Stimulated activated naive B cell treated with anti-CD40 and anti-IgM and Interleukin-4, amounts not matched to agents 10 μg/mL and 1 μg/mL and 100 μg/mL, for 72 hours (primary cell): ENCODE data around the gene NOP9.

Experiments used
- ATAC-seq, 2 donors: fragments of 150-1000 bp; cut with Tn5 transposase; replicated peaks; 2 replicates each; pipeline ENCODE4 v1.10.0; 2021; ENCODE audit warnings: moderate library complexity in 1 of 2
- DNase-seq: peaks from one replicate; pipeline ENCODE4 v3.0.0; 2021
- H3K27ac Mint-ChIP-seq: one replicate; pipeline ENCODE4 v1.8.0; 2022; ENCODE audit warnings: mild to moderate bottlenecking, mixed read lengths
- H3K27me3 Mint-ChIP-seq, 2 donors: one replicate each; pipeline ENCODE4 v1.8.0; 2022; ENCODE audit warnings: mixed read lengths in 2 of 2
- H3K36me3 Mint-ChIP-seq, 2 donors: one replicate each; pipeline ENCODE4 v1.8.0; 2022; ENCODE audit warnings: mixed read lengths in 2 of 2, mild to moderate bottlenecking in 1 of 2
- H3K4me1 Mint-ChIP-seq, 2 donors: one replicate each; pipeline ENCODE4 v1.8.0; 2022; ENCODE audit warnings: mixed read lengths in 2 of 2, mild to moderate bottlenecking in 1 of 2
- H3K4me3 Mint-ChIP-seq, 2 donors: one replicate each; pipeline ENCODE4 v1.8.0; 2022; ENCODE audit warnings: mild to moderate bottlenecking in 2 of 2, mixed read lengths in 2 of 2, moderate library complexity in 1 of 2
- H3K9me3 Mint-ChIP-seq, 2 donors: one replicate each; pipeline ENCODE4 v1.8.0; 2022; ENCODE audit warnings: mixed read lengths in 2 of 2, mild to moderate bottlenecking in 1 of 2

Gene NOP9

DNA sequence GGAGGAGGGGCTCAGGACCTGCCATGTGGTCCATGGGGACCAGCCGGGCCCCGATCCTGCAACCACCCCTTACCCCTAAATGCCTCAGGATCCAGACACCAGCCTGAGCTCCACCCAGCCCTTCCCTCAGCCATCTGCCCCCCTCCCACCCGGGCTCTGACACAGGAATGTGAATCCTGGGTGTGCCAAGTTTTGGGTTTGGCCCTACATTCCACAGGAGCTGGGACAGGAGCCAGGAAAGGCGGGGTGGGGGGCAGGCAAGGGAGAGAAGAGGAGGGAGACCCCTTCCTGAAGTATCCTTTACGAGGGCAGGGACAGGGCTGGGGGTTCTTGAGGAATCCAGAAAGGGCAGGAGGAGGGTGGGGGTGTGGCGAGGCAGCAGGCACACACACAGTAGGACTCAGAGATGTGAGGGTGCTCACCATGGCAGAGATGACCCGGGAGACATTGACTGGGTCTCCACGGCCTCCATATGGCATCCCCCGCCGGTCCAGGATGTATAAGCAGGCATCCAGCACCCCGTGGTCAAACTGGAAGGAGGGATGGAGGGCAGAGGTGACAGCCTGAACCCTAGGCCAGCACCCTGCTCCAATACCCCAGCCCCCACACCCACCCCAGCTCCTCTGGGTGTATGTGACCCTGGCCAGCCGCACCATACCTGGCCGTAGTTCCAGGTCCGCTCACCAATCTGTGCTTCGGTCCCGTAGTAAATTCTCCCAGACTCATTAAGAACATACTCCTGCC is 40.2 kb upstream of the NOP9 start:
- Mint-ChIP-seq H3K4me1 (no peaks in the 10 kb centered on the region), H3K27ac (no peak overlapping the region), H3K36me3 (peaks cover 27 to 44% of the 10 kb centered on the region in 2 donors), H3K27me3 (no peaks in the 10 kb centered on the region), H3K9me3 (no peaks in the 10 kb centered on the region), H3K4me3 (no peak overlapping the region)
- DNase-seq (no peak), ATAC-seq (no peak)

GRCh38 chr14:24260026-24260779 is 39.4 kb upstream of the NOP9 start:
- no peak for DNase-seq
- ATAC-seq, result no peak
- Mint-ChIP-seq H3K36me3 (peaks cover 22 to 36% of the 10 kb centered on the region in 2 donors), H3K4me3 (no peak overlapping the region), H3K27me3 (no peaks in the 10 kb centered on the region), H3K9me3 (no peaks in the 10 kb centered on the region), H3K27ac (no peak overlapping the region), H3K4me1 (no peaks in the 10 kb centered on the region)

- H3K4me1 Mint-ChIP-seq, result no peaks in the 10 kb centered on the region
- ATAC-seq, result no peak
- DNase-seq, result no peak
- no peak overlapping the region for H3K27ac Mint-ChIP-seq
- H3K4me3 Mint-ChIP-seq, result no peak overlapping the region
- no peaks in the 10 kb centered on the region for H3K9me3 Mint-ChIP-seq
- H3K27me3 Mint-ChIP-seq, result no peaks in the 10 kb centered on the region
- peaks cover 21 to 30% of the 10 kb centered on the region in 2 donors for H3K36me3 Mint-ChIP-seq
These were observed 38.9 kb upstream of the NOP9 start for GRCh38 chr14:24260780-24261157.

- H3K27me3 Mint-ChIP-seq, result no peaks in the 10 kb centered on the region
- H3K36me3 Mint-ChIP-seq, result peaks cover 25 to 33% of the 10 kb centered on the region in 2 donors
- H3K27ac Mint-ChIP-seq, result no peak overlapping the region
- DNase-seq, result no peak
- no peaks in the 10 kb centered on the region for H3K9me3 Mint-ChIP-seq
- H3K4me1 Mint-ChIP-seq, result no peaks in the 10 kb centered on the region
- ATAC-seq, result no peak
- H3K4me3 Mint-ChIP-seq, result no peak overlapping the region
These were observed 38.2 kb upstream of the NOP9 start for GRCh38 chr14:24261256-24261968.

DNA sequence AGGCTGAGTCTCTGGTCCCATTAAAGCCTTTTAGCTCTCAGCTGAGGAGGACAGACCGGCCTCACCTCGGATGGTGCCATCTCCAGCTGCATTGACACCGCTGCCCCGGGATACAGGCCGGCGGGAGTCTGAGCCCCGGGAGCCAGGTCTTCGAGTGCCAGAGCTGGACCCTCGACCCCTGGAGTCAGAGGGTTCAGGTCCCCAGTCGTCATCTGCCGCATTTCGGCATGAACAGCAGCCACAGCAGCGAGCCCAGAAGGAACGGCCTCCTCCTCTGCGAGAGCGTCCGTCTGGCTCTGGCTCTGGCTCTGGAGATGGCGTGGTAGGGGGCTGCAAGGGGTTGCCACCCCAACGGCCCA is 37.7 kb upstream of the NOP9 start:
- Mint-ChIP-seq H3K27ac (no peak overlapping the region), H3K4me3 (no peak overlapping the region), H3K9me3 (no peaks in the 10 kb centered on the region), H3K4me1 (peaks cover 0 to 1% of the 10 kb centered on the region in 2 donors), H3K27me3 (no peaks in the 10 kb centered on the region), H3K36me3 (peaks cover 30 to 36% of the 10 kb centered on the region in 2 donors)
- DNase-seq (no peak), ATAC-seq (no peak)

DNA sequence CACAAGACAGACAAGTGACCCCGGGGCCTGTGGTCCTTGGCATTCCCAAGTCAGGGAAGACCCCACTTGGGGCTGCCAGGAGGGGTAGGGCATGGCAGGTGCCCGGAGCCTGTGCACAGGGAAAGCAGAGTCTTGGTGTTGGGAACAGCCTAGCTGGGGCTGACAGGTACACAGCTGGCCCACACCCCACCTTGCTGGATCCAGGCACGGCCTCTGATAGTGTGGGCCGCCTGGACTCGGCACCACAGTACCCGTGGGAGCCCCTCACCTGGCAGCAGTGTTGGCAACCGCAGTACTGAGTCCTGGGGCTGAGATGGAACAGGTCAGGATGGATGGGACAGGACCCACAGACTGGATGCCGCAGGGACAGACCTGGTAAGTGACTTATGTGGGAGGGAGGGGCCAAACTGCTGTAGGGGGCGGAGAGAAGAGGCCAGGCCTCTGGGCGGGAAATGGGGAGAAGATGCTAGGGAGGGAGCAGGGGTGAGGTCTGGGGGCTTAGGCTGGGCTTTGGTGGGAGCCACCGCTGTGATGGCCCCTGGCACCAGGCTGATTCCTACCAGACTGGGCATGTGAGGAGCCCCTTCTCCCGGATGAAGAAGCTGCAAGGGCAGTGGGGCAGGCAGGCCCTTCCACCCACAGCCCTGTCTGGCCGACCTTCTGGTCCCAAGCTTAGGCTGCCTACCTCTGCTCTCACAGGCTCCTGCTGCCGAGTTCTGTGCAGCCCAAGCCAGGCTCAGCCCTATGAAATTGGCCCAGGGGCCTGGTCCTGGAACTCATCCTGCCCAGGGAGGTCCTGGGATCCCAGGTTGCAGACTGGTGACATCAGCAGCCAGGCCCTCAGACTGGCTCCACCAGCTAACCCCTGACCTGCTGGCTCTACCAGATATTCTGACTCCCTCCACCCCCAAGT is 36.6 kb upstream of the NOP9 start, which contains the start of gene TGM1:
TGM1 (minus strand) TSS at position 357 of the 913 bp plus-strand sequence. CDS start 825 bp downstream, outside the sequence.
- Mint-ChIP-seq H3K27me3 (no peaks in the 10 kb centered on the region), H3K4me1 (peaks cover 0 to 4% of the 10 kb centered on the region in 2 donors), H3K27ac (no peak within 1 kb of the TSS), H3K4me3 (no peak within 1 kb of the TSS), H3K36me3 (peaks cover 35 to 39% of the 10 kb centered on the region in 2 donors), H3K9me3 (no peaks in the 10 kb centered on the region)
- DNase-seq (no peak), ATAC-seq (no peak)

DNA sequence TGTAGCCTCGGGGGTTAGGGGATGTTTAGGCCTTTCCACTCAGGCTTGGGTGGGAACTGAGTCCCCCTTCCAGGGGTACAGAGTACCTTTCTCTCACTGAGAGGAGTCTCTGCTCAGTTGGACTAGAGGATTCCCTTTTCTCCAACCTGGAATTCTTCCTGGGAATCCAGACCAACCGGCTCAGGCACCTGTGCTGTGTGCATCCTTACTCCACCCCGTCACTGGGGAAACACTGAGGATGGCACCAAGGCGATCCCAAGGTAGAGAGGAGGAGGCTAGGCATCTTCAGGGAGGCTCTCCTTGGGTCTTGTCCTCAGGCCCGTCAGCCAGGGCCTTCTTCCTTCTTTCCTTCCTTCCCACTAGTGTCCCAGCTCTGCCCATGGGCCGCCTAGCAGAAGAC is 35.8 kb upstream of the NOP9 start:
- H3K27ac Mint-ChIP-seq, result no peak overlapping the region
- ATAC-seq (no peak), DNase-seq (no peak)
- no peaks in the 10 kb centered on the region for H3K9me3 Mint-ChIP-seq
- peaks cover 35 to 46% of the 10 kb centered on the region in 2 donors for H3K36me3 Mint-ChIP-seq
- H3K27me3 Mint-ChIP-seq, result no peaks in the 10 kb centered on the region
- peaks cover 0 to 4% of the 10 kb centered on the region in 2 donors for H3K4me1 Mint-ChIP-seq
- H3K4me3 Mint-ChIP-seq, result no peak overlapping the region

GRCh38 chr14:24264298-24264697 is 35.4 kb upstream of the NOP9 start:
- Mint-ChIP-seq H3K27me3 (no peaks in the 10 kb centered on the region), H3K27ac (no peak overlapping the region), H3K4me1 (peaks cover 0 to 4% of the 10 kb centered on the region in 2 donors), H3K36me3 (peaks cover 35 to 50% of the 10 kb centered on the region in 2 donors), H3K9me3 (no peaks in the 10 kb centered on the region), H3K4me3 (no peak overlapping the region)
- ATAC-seq, result no peak
- DNase-seq, result no peak

DNA sequence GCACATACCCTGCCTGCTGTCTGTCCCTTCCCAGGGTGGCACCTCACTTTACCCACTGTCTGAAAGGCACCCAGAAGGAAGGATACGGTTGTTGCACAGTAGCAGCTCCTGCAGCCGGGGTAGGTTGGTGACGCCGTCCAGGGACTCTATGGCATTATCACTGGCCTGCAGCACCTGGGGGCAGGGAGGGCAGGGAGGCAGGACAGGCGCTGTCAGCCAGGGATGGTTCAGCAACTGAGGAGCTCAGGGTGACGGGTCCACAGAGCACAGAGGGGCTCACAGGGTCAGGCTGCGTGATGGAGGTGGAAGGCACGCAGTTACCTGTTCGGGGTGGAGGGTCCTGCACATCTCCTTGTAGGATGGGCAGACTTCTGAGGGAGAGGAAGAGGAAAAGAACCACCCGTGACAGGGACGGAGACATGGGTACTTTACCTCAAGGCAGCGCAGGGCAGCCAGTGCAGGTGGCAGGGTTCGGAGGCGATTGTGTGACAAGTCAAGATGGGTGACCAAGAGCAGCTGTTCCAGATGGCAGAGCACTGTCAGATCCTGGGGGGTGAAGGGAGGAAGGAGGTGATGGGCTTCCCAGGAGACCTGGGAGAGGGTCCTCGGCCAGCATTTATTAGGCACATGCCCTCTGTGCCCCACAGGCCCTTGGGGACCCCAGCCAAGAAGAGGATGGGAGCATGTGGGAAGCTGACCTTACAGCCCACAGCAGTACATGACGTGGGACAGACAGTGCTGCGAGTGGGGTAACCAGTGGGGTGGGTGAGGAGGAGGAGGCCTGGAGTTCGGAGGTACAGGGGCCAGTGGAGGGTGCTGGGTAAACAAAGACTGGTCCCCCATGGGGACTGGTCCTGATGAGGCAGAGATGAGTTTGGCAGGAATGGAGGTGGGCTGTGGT is 33.1 kb upstream of the NOP9 start:
- H3K4me1 Mint-ChIP-seq, result peaks cover 9% of the 10 kb centered on the region in 2 donors
- ATAC-seq (no peak), DNase-seq (no peak)
- H3K27ac Mint-ChIP-seq, result no peak overlapping the region
- H3K27me3 Mint-ChIP-seq, result no peaks in the 10 kb centered on the region
- no peaks in the 10 kb centered on the region for H3K9me3 Mint-ChIP-seq
- no peak overlapping the region for H3K4me3 Mint-ChIP-seq
- peaks cover 37 to 43% of the 10 kb centered on the region in 2 donors for H3K36me3 Mint-ChIP-seq

- no peaks in the 10 kb centered on the region for H3K27me3 Mint-ChIP-seq
- DNase-seq (no peak), ATAC-seq (no peak)
- no peak overlapping the region for H3K27ac Mint-ChIP-seq
- no peaks in the 10 kb centered on the region for H3K9me3 Mint-ChIP-seq
- H3K4me1 Mint-ChIP-seq, result peaks cover 16 to 18% of the 10 kb centered on the region in 2 donors
- H3K4me3 Mint-ChIP-seq, result no peak overlapping the region
- H3K36me3 Mint-ChIP-seq, result peaks cover 35 to 38% of the 10 kb centered on the region in 2 donors
These were observed 32.1 kb upstream of the NOP9 start for GRCh38 chr14:24267516-24267915.

DNA sequence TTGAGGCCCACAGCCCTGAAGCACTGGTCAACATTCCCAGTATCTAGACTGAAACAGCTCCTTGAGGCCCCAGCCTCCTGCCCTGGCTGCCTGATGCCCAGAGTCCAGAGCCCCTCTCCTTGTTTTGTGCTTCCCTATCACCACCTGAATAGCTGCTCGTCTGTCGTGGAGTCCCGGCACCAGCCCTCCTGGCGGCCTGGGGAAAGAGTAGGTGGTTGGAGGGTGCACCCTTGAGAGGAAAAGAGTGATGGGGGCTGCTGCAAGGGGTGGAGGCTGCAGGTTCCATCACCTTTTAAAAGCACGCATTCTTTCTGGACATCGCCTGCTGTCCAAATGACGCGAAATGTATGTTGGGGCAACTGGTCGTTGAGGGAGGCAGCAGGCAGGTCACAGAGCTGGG is 31.4 kb upstream of the NOP9 start:
- Mint-ChIP-seq H3K36me3 (peaks cover 31 to 35% of the 10 kb centered on the region in 2 donors), H3K27me3 (no peaks in the 10 kb centered on the region), H3K9me3 (no peaks in the 10 kb centered on the region), H3K4me3 (no peak overlapping the region), H3K4me1 (peaks cover 21 to 25% of the 10 kb centered on the region in 2 donors), H3K27ac (no peak overlapping the region)
- no peak for ATAC-seq
- no peak for DNase-seq

DNA sequence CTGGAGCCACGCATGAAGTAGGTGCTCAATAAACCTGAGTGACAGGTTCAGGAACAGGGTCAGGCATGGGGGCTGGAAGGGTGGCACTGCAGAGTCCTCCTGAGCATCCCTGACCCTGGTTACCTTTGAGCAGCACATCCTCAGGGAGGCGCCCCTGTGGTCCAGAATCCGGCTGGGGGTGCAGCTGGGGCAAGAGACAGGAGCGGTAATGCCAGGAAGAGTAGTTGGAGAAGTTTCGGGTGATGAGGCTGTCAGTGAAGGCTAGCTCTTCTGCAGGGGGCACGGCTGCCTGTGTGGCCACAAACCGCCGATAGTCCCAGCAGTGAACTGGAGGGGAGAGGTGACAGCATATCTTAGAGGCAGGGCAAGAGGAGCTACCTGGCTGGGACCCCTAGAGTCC is 30.3 kb upstream of the NOP9 start:
- H3K4me3 Mint-ChIP-seq, result no peak overlapping the region
- ATAC-seq, result no peak
- no peaks in the 10 kb centered on the region for H3K9me3 Mint-ChIP-seq
- no peak overlapping the region for H3K27ac Mint-ChIP-seq
- H3K4me1 Mint-ChIP-seq, result peaks cover 29 to 37% of the 10 kb centered on the region in 2 donors
- peaks cover 27 to 31% of the 10 kb centered on the region in 2 donors for H3K36me3 Mint-ChIP-seq
- no peak for DNase-seq
- H3K27me3 Mint-ChIP-seq, result no peaks in the 10 kb centered on the region
